Raji (cell line): ENCODE results near the gene COX10.

Experiments
- POLR2A ChIP-seq: IDR thresholded peaks from 2 replicates; pipeline ENCODE4 v1.6.1; 2011; ENCODE audit warnings: low read depth, low read length, control low read depth; ENCODE audit not compliant: insufficient read depth

Gene COX10

GRCh38 chr17:14198575-14198974 is 129.3 kb downstream of the COX10 start:
- TF ChIP-seq POLR2A = no peak

- TF ChIP-seq POLR2A = no peak
These were observed 130.3 kb downstream of the COX10 start for GRCh38 chr17:14199601-14200000.

- no peak for TF ChIP-seq POLR2A
These were observed 131.1 kb downstream of the COX10 start for GRCh38 chr17:14200354-14200753.

GRCh38 chr17:14201021-14201987 is 132.0 kb downstream of the COX10 start:
- no peak for TF ChIP-seq POLR2A

GRCh38 chr17:14201988-14202380 is 132.7 kb downstream of the COX10 start:
- no peak for TF ChIP-seq POLR2A

GRCh38 chr17:14202388-14203166 is 133.3 kb downstream of the COX10 start:
- no peak for TF ChIP-seq POLR2A

- no peak for TF ChIP-seq POLR2A
These were observed 134.1 kb downstream of the COX10 start for GRCh38 chr17:14203388-14203787.

- no peak for TF ChIP-seq POLR2A
These were observed 134.8 kb downstream of the COX10 start for GRCh38 chr17:14204084-14204483.

- no peak for TF ChIP-seq POLR2A
These were observed 135.2 kb downstream of the COX10 start for GRCh38 chr17:14204546-14204945.

- TF ChIP-seq POLR2A = no peak
These were observed 136.1 kb downstream of the COX10 start for GRCh38 chr17:14205380-14205779.

GRCh38 chr17:14205992-14206461 is 136.7 kb downstream of the COX10 start:
- TF ChIP-seq POLR2A = no peak

GRCh38 chr17:14206891-14207290 is 137.6 kb downstream of the COX10 start:
- no peak for TF ChIP-seq POLR2A

- TF ChIP-seq POLR2A = no peak
These were observed 138.5 kb downstream of the COX10 start for GRCh38 chr17:14207791-14208190.

- no peak for TF ChIP-seq POLR2A
These were observed 139.9 kb downstream of the COX10 start for GRCh38 chr17:14209215-14209614.

- no peak for TF ChIP-seq POLR2A
These were observed 141.9 kb downstream of the COX10 start for GRCh38 chr17:14211246-14211645.

GRCh38 chr17:14211801-14212200 is 142.5 kb downstream of the COX10 start:
- TF ChIP-seq POLR2A = no peak
